Astrocyte (in vitro differentiated cells and primary cell): Measurements from ENCODE around the gene KRTAP10-1. TPM values are rescaled to one million over a fixed set of nuclear protein-coding genes. Genes with fewer than 3 reads are reported as not detected.

ENCODE experiments used
- DNase-seq: peaks from one replicate; pipeline ENCODE4 v3.0.0-alpha.2; 2010; ENCODE audit warnings: low read depth
- FAIRE-seq: peaks from 2 replicates; lab custom pipeline; 2011; peaks lifted over from hg19 to GRCh38; lab: Jason Lieb, UNC
- H2AFZ ChIP-seq: 2 replicates; pipeline ENCODE4 v1.6.0; 2012; ENCODE audit warnings: low read depth, low read length, inconsistent platforms
- H3K27ac ChIP-seq: 2 replicates; pipeline ENCODE4 v1.5.1; 2011; ENCODE audit warnings: low read depth, low read length, inconsistent platforms
- H3K27me3 ChIP-seq: 2 replicates; pipeline ENCODE4 v1.6.0; 2011; ENCODE audit warnings: low read length, inconsistent platforms; ENCODE audit not compliant: insufficient read depth
- H3K36me3 ChIP-seq: 2 replicates; pipeline ENCODE4 v1.5.1; 2011; ENCODE audit warnings: low read length, inconsistent platforms; ENCODE audit not compliant: insufficient read depth
- H3K4me1 ChIP-seq: 2 replicates; pipeline ENCODE4 v1.5.1; 2011; ENCODE audit warnings: low read length, inconsistent platforms; ENCODE audit not compliant: insufficient read depth
- H3K4me2 ChIP-seq: 2 replicates; pipeline ENCODE4 v1.6.0; 2012; ENCODE audit warnings: low read length, inconsistent platforms
- H3K4me3 ChIP-seq: 2 replicates; pipeline ENCODE4 v1.5.1; 2011; ENCODE audit warnings: low read depth, mild to moderate bottlenecking, low read length, inconsistent platforms; ENCODE audit not compliant: insufficient read depth
- H3K79me2 ChIP-seq: 2 replicates; pipeline ENCODE4 v1.6.0; 2012; ENCODE audit warnings: mild to moderate bottlenecking, low read length, inconsistent platforms; ENCODE audit not compliant: insufficient read depth
- H3K9ac ChIP-seq: 2 replicates; pipeline ENCODE4 v1.6.0; 2012; ENCODE audit warnings: mild to moderate bottlenecking, low read length, inconsistent platforms
- H3K9me3 ChIP-seq: 2 replicates; pipeline ENCODE4 v1.5.1; 2012; ENCODE audit warnings: low read depth, mild to moderate bottlenecking, low read length, inconsistent platforms; ENCODE audit not compliant: insufficient read depth
- H4K20me1 ChIP-seq: 2 replicates; pipeline ENCODE4 v1.6.0; 2012; ENCODE audit warnings: low read length, inconsistent platforms; ENCODE audit not compliant: insufficient read depth
- H3K27ac Mint-ChIP-seq: one replicate; pipeline ENCODE4 v1.8.0; 2021; ENCODE audit warnings: mild to moderate bottlenecking, mixed read lengths; ENCODE audit not compliant: unreplicated experiment
- H3K27me3 Mint-ChIP-seq: one replicate; pipeline ENCODE4 v1.8.0; 2021; ENCODE audit warnings: low read depth, mixed read lengths; ENCODE audit not compliant: unreplicated experiment
- H3K36me3 Mint-ChIP-seq: one replicate; pipeline ENCODE4 v1.8.0; 2021; ENCODE audit warnings: low read depth, mixed read lengths; ENCODE audit not compliant: unreplicated experiment
- H3K4me1 Mint-ChIP-seq: one replicate; pipeline ENCODE4 v1.8.0; 2021; ENCODE audit warnings: low read depth, mixed read lengths; ENCODE audit not compliant: unreplicated experiment
- H3K4me3 Mint-ChIP-seq: one replicate; pipeline ENCODE4 v1.8.0; 2021; ENCODE audit warnings: mild to moderate bottlenecking, moderate library complexity, mixed read lengths; ENCODE audit not compliant: unreplicated experiment
- H3K9me3 Mint-ChIP-seq: one replicate; pipeline ENCODE4 v1.8.0; 2021; ENCODE audit warnings: mild to moderate bottlenecking, mixed read lengths; ENCODE audit not compliant: unreplicated experiment
- EZH2 ChIP-seq: IDR thresholded peaks from 2 replicates; pipeline ENCODE4 v1.6.1; 2012; ENCODE audit warnings: mild to moderate bottlenecking, low read length, inconsistent platforms; ENCODE audit not compliant: insufficient read depth
- total RNA-seq: library from RNA; stranded (reverse); gene quantifications from 2 replicates; pipeline ENCODE4 v1.2.1, GENCODE V29; 2021
- TF ChIP-seq, protein P1 (sequence below): IDR thresholded peaks from 2 replicates; pipeline ENCODE4 v1.5.1; 2011; ENCODE audit warnings: low read depth, mild to moderate bottlenecking, inconsistent platforms, low read length, moderate library complexity; ENCODE audit not compliant: insufficient read depth

Gene KRTAP10-1
- total RNA-seq, 1 donor from 2014 or later: not detected

DNA sequence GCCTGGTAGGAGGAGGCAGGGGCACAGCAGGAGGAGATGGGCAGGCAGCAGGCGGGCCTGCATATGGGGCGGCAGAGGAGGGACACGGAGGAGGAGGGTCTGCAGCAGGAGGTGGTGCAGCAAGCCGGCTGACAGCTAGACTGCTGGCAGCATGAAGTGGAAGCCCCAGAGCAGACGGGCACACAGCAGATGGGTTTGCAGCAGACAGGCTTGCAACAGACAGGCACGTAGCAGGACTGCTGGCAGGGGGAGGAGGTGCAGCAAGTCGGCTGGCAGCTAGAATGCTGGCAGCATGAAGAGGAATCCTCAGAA, 39.8 kb upstream of the KRTAP10-1 start:
- no peak overlapping the region for H3K27ac ChIP-seq
- H4K20me1 ChIP-seq: no peaks in the 10 kb centered on the region
- Mint-ChIP-seq H3K36me3 (no peaks in the 10 kb centered on the region), H3K27me3 (peaks cover 22% of the 10 kb centered on the region), H3K9me3 (peaks cover 31% of the 10 kb centered on the region), H3K27ac (no peak overlapping the region), H3K4me1 (no peaks in the 10 kb centered on the region), H3K4me3 (no peak overlapping the region)
- TF ChIP-seq EZH2: no peak
- TF ChIP-seq, protein P1, sequence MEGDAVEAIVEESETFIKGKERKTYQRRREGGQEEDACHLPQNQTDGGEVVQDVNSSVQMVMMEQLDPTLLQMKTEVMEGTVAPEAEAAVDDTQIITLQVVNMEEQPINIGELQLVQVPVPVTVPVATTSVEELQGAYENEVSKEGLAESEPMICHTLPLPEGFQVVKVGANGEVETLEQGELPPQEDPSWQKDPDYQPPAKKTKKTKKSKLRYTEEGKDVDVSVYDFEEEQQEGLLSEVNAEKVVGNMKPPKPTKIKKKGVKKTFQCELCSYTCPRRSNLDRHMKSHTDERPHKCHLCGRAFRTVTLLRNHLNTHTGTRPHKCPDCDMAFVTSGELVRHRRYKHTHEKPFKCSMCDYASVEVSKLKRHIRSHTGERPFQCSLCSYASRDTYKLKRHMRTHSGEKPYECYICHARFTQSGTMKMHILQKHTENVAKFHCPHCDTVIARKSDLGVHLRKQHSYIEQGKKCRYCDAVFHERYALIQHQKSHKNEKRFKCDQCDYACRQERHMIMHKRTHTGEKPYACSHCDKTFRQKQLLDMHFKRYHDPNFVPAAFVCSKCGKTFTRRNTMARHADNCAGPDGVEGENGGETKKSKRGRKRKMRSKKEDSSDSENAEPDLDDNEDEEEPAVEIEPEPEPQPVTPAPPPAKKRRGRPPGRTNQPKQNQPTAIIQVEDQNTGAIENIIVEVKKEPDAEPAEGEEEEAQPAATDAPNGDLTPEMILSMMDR: no peak
- H3K9me3 ChIP-seq: peaks cover 10% of the 10 kb centered on the region
- H3K27me3 ChIP-seq: no peaks in the 10 kb centered on the region
- H3K4me1 ChIP-seq: no peaks in the 10 kb centered on the region
- DNase-seq: no peak
- H2AFZ ChIP-seq: no peak overlapping the region
- FAIRE-seq: no peak
- H3K4me3 ChIP-seq: no peak overlapping the region
- no peak overlapping the region for H3K9ac ChIP-seq
- H3K36me3 ChIP-seq: no peaks in the 10 kb centered on the region
- no peaks in the 10 kb centered on the region for H3K79me2 ChIP-seq
- H3K4me2 ChIP-seq: no peak overlapping the region

- peaks cover 23% of the 10 kb centered on the region for H3K27me3 Mint-ChIP-seq
- no peaks in the 10 kb centered on the region for H3K4me1 Mint-ChIP-seq
- Histone ChIP-seq H3K27ac (no peak overlapping the region), H3K4me2 (no peak overlapping the region), H2AFZ (no peak overlapping the region), H3K4me1 (no peaks in the 10 kb centered on the region), H3K9ac (no peak overlapping the region), H3K79me2 (no peaks in the 10 kb centered on the region), H3K9me3 (peaks cover 10% of the 10 kb centered on the region), H3K27me3 (no peaks in the 10 kb centered on the region), H4K20me1 (no peaks in the 10 kb centered on the region), H3K36me3 (no peaks in the 10 kb centered on the region), H3K4me3 (no peak overlapping the region)
- peaks cover 31% of the 10 kb centered on the region for H3K9me3 Mint-ChIP-seq
- TF ChIP-seq EZH2: no peak
- TF ChIP-seq, protein P1: no peak
- H3K36me3 Mint-ChIP-seq: no peaks in the 10 kb centered on the region
- no peak overlapping the region for H3K4me3 Mint-ChIP-seq
- no peak overlapping the region for H3K27ac Mint-ChIP-seq
- FAIRE-seq: no peak
- DNase-seq: no peak
Measured at GRCh38 chr21:44579056-44579832, 39.2 kb upstream of the KRTAP10-1 start.

DNA sequence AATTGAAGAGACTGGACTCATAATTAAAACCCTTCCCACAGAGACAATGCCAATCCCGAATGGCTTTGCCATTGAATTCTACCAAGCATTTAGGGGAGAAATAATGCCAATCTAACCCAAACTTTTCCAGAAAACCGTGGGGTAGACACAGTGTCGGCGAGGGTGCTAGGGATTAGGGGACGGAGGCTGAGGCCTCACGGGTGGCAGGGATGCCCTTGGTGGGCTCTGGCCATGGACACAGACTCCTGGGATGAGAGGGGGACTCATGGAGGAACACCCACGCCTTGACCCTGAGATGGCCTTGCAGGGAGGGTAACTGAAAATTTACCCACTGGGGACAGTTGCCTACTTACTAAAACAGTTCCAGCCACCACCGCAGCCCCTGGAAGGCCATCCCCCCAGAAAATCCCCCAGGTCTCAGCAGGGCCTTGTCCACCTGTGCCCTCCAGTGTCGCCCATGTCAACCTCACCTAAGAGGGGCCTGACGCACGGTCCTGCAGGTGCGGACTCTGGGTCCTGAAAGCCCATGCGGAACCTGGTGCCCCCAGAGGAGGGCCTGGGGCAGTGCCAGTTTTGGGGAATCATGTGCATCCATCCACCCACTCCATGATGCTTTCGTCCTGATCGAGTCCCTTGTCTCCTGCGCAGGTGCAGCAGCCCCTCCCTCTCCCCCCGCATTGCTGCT, 38.5 kb upstream of the KRTAP10-1 start:
- Mint-ChIP-seq H3K9me3 (peaks cover 31% of the 10 kb centered on the region), H3K4me1 (no peaks in the 10 kb centered on the region), H3K4me3 (no peak overlapping the region), H3K36me3 (no peaks in the 10 kb centered on the region), H3K27me3 (peaks cover 23% of the 10 kb centered on the region), H3K27ac (no peak overlapping the region)
- FAIRE-seq: no peak
- Histone ChIP-seq H4K20me1 (no peaks in the 10 kb centered on the region), H3K9ac (no peak overlapping the region), H3K27ac (no peak overlapping the region), H3K79me2 (no peaks in the 10 kb centered on the region), H3K4me2 (no peak overlapping the region), H3K4me3 (no peak overlapping the region), H3K27me3 (no peaks in the 10 kb centered on the region), H3K4me1 (no peaks in the 10 kb centered on the region), H2AFZ (no peak overlapping the region), H3K36me3 (no peaks in the 10 kb centered on the region), H3K9me3 (peaks cover 10% of the 10 kb centered on the region)
- TF ChIP-seq, protein P1: no peak
- TF ChIP-seq EZH2: no peak
- no peak for DNase-seq
